HEK293T (cell line): ENCODE measurements around the gene NCKAP5L.

Experiments
- ARNT ChIP-seq: fragments of 450-650 bp; IDR thresholded peaks from 2 replicates; pipeline ENCODE4 v1.6.1; 2017; ENCODE audit warnings: mild to moderate bottlenecking
- BHLHE40 ChIP-seq: fragments of 450-650 bp; IDR thresholded peaks from 2 replicates; pipeline ENCODE4 v1.6.1; 2016; ENCODE audit warnings: mild to moderate bottlenecking, moderate library complexity, borderline replicate concordance
- ELF4 ChIP-seq: fragments of 450-650 bp; IDR thresholded peaks from 2 replicates; pipeline ENCODE4 v1.6.1; 2017; ENCODE audit warnings: antibody characterized with exemption
- FOXK2 ChIP-seq: fragments of 450-650 bp; IDR thresholded peaks from 2 replicates; pipeline ENCODE4 v1.6.1; 2016; ENCODE audit warnings: mild to moderate bottlenecking
- FOXM1 ChIP-seq: fragments of 450-650 bp; IDR thresholded peaks from 2 replicates; pipeline ENCODE4 v1.6.1; 2017; ENCODE audit warnings: mild to moderate bottlenecking, borderline replicate concordance
- HDGF ChIP-seq: fragments of 450-650 bp; IDR thresholded peaks from 2 replicates; pipeline ENCODE4 v1.6.1; 2017; ENCODE audit warnings: antibody characterized with exemption, borderline replicate concordance
- LEF1 ChIP-seq: fragments of 450-650 bp; IDR thresholded peaks from 2 replicates; pipeline ENCODE4 v1.6.1; 2017; ENCODE audit warnings: mild to moderate bottlenecking, borderline replicate concordance
- NFRKB ChIP-seq: fragments of 450-650 bp; IDR thresholded peaks from 2 replicates; pipeline ENCODE4 v1.6.1; 2016; ENCODE audit warnings: mild to moderate bottlenecking, moderate library complexity
- PKNOX1 ChIP-seq: fragments of 450-650 bp; IDR thresholded peaks from 2 replicates; pipeline ENCODE4 v1.6.1; 2016
- SP1 ChIP-seq: fragments of 450-650 bp; IDR thresholded peaks from 2 replicates; pipeline ENCODE4 v1.6.1; 2017
- TARDBP ChIP-seq: fragments of 450-650 bp; IDR thresholded peaks from 2 replicates; pipeline ENCODE4 v1.6.1; 2016
- ZNF384 ChIP-seq: fragments of 450-650 bp; IDR thresholded peaks from 2 replicates; pipeline ENCODE4 v1.6.1; 2016

GRCh38 chr12:49865109-49865781, 37.0 kb upstream of the NCKAP5L start:
- TF ChIP-seq BHLHE40 = no peak
- TF ChIP-seq SP1 = no peak
- no peak for TF ChIP-seq TARDBP
- no peak for TF ChIP-seq FOXM1
- TF ChIP-seq ELF4 = no peak
- no peak for TF ChIP-seq FOXK2
- no peak for TF ChIP-seq ARNT
- no peak for TF ChIP-seq NFRKB
- TF ChIP-seq LEF1 = no peak
- no peak for TF ChIP-seq ZNF384
- no peak for TF ChIP-seq PKNOX1
- TF ChIP-seq HDGF = no peak
